ENCODE data around the gene AP2S1.
"Not testable (repeated sequence)": the region's sequence is repeated elsewhere in the genome, so short reads cannot be mapped to it uniquely, and the experiment has no call there.

Gene AP2S1

GRCh38 chr19:46878613-46879375 is 28.1 kb upstream of the AP2S1 start:
- H3K9ac ChIP-seq: no peak overlapping the region
- TF ChIP-seq CTCF (IDR thresholded peaks at IDR 0.05): no peak
- no peak overlapping the region for H2AFZ ChIP-seq
- H3K4me1 ChIP-seq: peaks cover 3% of the 10 kb centered on the region
- H3K27me3 ChIP-seq (ENCODE audit: control insufficient read depth, insufficient read depth, low read length): no peaks in the 10 kb centered on the region
- H3K4me3 ChIP-seq (ENCODE audit: low read depth, low read length): no peak overlapping the region
- no peak overlapping the region for H3K4me2 ChIP-seq (ENCODE audit: low read length)
- no peaks in the 10 kb centered on the region for H3K36me3 ChIP-seq (ENCODE audit: control insufficient read depth, insufficient read depth, low read length)
- H3K27ac ChIP-seq: no peak overlapping the region
- no peaks in the 10 kb centered on the region for H3K9me3 ChIP-seq (ENCODE audit: control insufficient read depth, low read length)
- H3K79me2 ChIP-seq: peaks cover 55% of the 10 kb centered on the region

- Histone ChIP-seq H3K36me3 (ENCODE audit: control insufficient read depth, insufficient read depth, low read length) (no peaks in the 10 kb centered on the region), H3K4me1 (peaks cover 3% of the 10 kb centered on the region), H3K4me2 (ENCODE audit: low read length) (no peak overlapping the region), H3K79me2 (peaks cover 45% of the 10 kb centered on the region), H2AFZ (no peak overlapping the region), H3K27me3 (ENCODE audit: control insufficient read depth, insufficient read depth, low read length) (no peaks in the 10 kb centered on the region), H3K9ac (no peak overlapping the region), H3K4me3 (ENCODE audit: low read depth, low read length) (no peak overlapping the region), H3K9me3 (ENCODE audit: control insufficient read depth, low read length) (no peaks in the 10 kb centered on the region), H3K27ac (no peak overlapping the region)
- TF ChIP-seq CTCF (IDR thresholded peaks at IDR 0.05): no peak
Observed at GRCh38 chr19:46875657-46876056, 25.0 kb upstream of the AP2S1 start.

GRCh38 chr19:46875234-46875633 is 24.6 kb upstream of the AP2S1 start:
- H3K9me3 ChIP-seq (ENCODE audit: control insufficient read depth, low read length): no peaks in the 10 kb centered on the region
- H3K36me3 ChIP-seq (ENCODE audit: control insufficient read depth, insufficient read depth, low read length): no peaks in the 10 kb centered on the region
- H3K9ac ChIP-seq: no peak overlapping the region
- peaks cover 49% of the 10 kb centered on the region for H3K79me2 ChIP-seq
- no peak overlapping the region for H3K4me2 ChIP-seq (ENCODE audit: low read length)
- H3K27me3 ChIP-seq (ENCODE audit: control insufficient read depth, insufficient read depth, low read length): no peaks in the 10 kb centered on the region
- no peak overlapping the region for H3K4me3 ChIP-seq (ENCODE audit: low read depth, low read length)
- TF ChIP-seq CTCF (IDR thresholded peaks at IDR 0.05): no peak
- no peak overlapping the region for H2AFZ ChIP-seq
- H3K4me1 ChIP-seq: peaks cover 3% of the 10 kb centered on the region
- H3K27ac ChIP-seq: no peak overlapping the region

GRCh38 chr19:46872967-46873366 is 22.3 kb upstream of the AP2S1 start:
- no peaks in the 10 kb centered on the region for H3K27me3 ChIP-seq (ENCODE audit: control insufficient read depth, insufficient read depth, low read length)
- H3K9ac ChIP-seq: no peak overlapping the region
- peaks cover 47% of the 10 kb centered on the region for H3K79me2 ChIP-seq
- peaks cover 2% of the 10 kb centered on the region for H3K4me1 ChIP-seq
- peak overlapping the region; percentile 21 for H3K27ac ChIP-seq
- no peaks in the 10 kb centered on the region for H3K9me3 ChIP-seq (ENCODE audit: control insufficient read depth, low read length)
- no peak overlapping the region for H3K4me2 ChIP-seq (ENCODE audit: low read length)
- no peak for TF ChIP-seq CTCF (IDR thresholded peaks at IDR 0.05)
- H3K4me3 ChIP-seq (ENCODE audit: low read depth, low read length): no peak overlapping the region
- no peak overlapping the region for H2AFZ ChIP-seq
- H3K36me3 ChIP-seq (ENCODE audit: control insufficient read depth, insufficient read depth, low read length): no peaks in the 10 kb centered on the region

GRCh38 chr19:46871173-46871572 is 20.5 kb upstream of the AP2S1 start:
- H3K9me3 ChIP-seq (ENCODE audit: control insufficient read depth, low read length); H3K4me3 ChIP-seq (ENCODE audit: low read depth, low read length); H2AFZ ChIP-seq; H3K27me3 ChIP-seq (ENCODE audit: control insufficient read depth, insufficient read depth, low read length); H3K27ac ChIP-seq; H3K4me2 ChIP-seq (ENCODE audit: low read length); H3K9ac ChIP-seq; H3K36me3 ChIP-seq (ENCODE audit: control insufficient read depth, insufficient read depth, low read length): not testable (repeated sequence)
- Histone ChIP-seq H3K79me2 (peaks cover 52% of the 10 kb centered on the region), H3K4me1 (peaks cover 10% of the 10 kb centered on the region)
